HEK293 (cell line): Measurements from ENCODE around the gene HOXD10.

Experiments used
- GLI4 ChIP-seq: fragments of 450-650 bp; formaldehyde crosslinking; IDR thresholded peaks from 2 replicates; pipeline ENCODE4 v1.5.1; 2016; ENCODE audit warnings: missing biosample characterization, missing genetic modification characterization
- INSM2 ChIP-seq: fragments of 450-650 bp; formaldehyde crosslinking; IDR thresholded peaks from 2 replicates; pipeline ENCODE4 v1.5.1; 2016; ENCODE audit warnings: missing biosample characterization, missing genetic modification characterization
- KLF8 ChIP-seq: fragments of 450-650 bp; formaldehyde crosslinking; IDR thresholded peaks from 2 replicates; pipeline ENCODE4 v1.5.1; 2016; ENCODE audit warnings: missing biosample characterization, missing genetic modification characterization
- KLF9 ChIP-seq: fragments of 450-650 bp; formaldehyde crosslinking; IDR thresholded peaks from 2 replicates; pipeline ENCODE4 v1.5.1; 2016; ENCODE audit warnings: missing biosample characterization, missing genetic modification characterization, low read depth
- OSR2 ChIP-seq: fragments of 450-650 bp; formaldehyde crosslinking; IDR thresholded peaks from 2 replicates; pipeline ENCODE4 v1.5.1; 2016; ENCODE audit warnings: missing biosample characterization, missing genetic modification characterization
- PRDM2 ChIP-seq: fragments of 450-650 bp; formaldehyde crosslinking; IDR thresholded peaks from 2 replicates; pipeline ENCODE4 v1.5.1; 2016; ENCODE audit warnings: missing biosample characterization, missing genetic modification characterization, borderline replicate concordance
- SETDB1 ChIP-seq: IDR thresholded peaks from one replicate; pipeline ENCODE4 v1.6.1; 2017; ENCODE audit warnings: mild to moderate bottlenecking, low read length, moderate library complexity, mixed read lengths; ENCODE audit not compliant: insufficient read length
- SP2 ChIP-seq: fragments of 450-650 bp; formaldehyde crosslinking; IDR thresholded peaks from 2 replicates; pipeline ENCODE4 v1.5.1; 2016; ENCODE audit warnings: missing biosample characterization, missing genetic modification characterization
- TRIM28 ChIP-seq: IDR thresholded peaks from 2 replicates; pipeline ENCODE4 v1.6.1; 2011; ENCODE audit warnings: low read length, control low read depth, borderline replicate concordance
- YY1 ChIP-seq: fragments of 450-650 bp; formaldehyde crosslinking; IDR thresholded peaks from 2 replicates; pipeline ENCODE4 v1.5.1; 2018; ENCODE audit warnings: missing biosample characterization, missing genetic modification characterization
- YY2 ChIP-seq: fragments of 450-650 bp; formaldehyde crosslinking; IDR thresholded peaks from 2 replicates; pipeline ENCODE4 v1.5.1; 2016; ENCODE audit warnings: missing biosample characterization, missing genetic modification characterization
- ZBTB20 ChIP-seq: fragments of 450-650 bp; formaldehyde crosslinking; IDR thresholded peaks from 2 replicates; pipeline ENCODE4 v1.5.1; 2016; ENCODE audit warnings: missing biosample characterization, missing genetic modification characterization
- ZNF133 ChIP-seq: fragments of 450-650 bp; formaldehyde crosslinking; IDR thresholded peaks from 2 replicates; pipeline ENCODE4 v1.5.1; 2016; ENCODE audit warnings: missing biosample characterization, missing genetic modification characterization
- ZNF140 ChIP-seq: fragments of 450-650 bp; formaldehyde crosslinking; IDR thresholded peaks from 2 replicates; pipeline ENCODE4 v1.5.1; 2016; ENCODE audit warnings: missing biosample characterization, missing genetic modification characterization
- ZNF148 ChIP-seq: fragments of 450-650 bp; formaldehyde crosslinking; IDR thresholded peaks from 2 replicates; pipeline ENCODE4 v1.5.0; 2017; ENCODE audit warnings: missing biosample characterization, missing genetic modification characterization, borderline replicate concordance
- ZNF324 ChIP-seq: fragments of 450-650 bp; formaldehyde crosslinking; IDR thresholded peaks from 2 replicates; pipeline ENCODE4 v1.5.1; 2016; ENCODE audit warnings: missing biosample characterization, missing genetic modification characterization
- ZNF391 ChIP-seq: fragments of 450-650 bp; formaldehyde crosslinking; IDR thresholded peaks from 2 replicates; pipeline ENCODE4 v1.5.1; 2016; ENCODE audit warnings: low read depth, missing biosample characterization, missing genetic modification characterization, borderline replicate concordance
- ZNF394 ChIP-seq: fragments of 450-650 bp; formaldehyde crosslinking; IDR thresholded peaks from 2 replicates; pipeline ENCODE4 v1.5.1; 2016; ENCODE audit warnings: missing biosample characterization, missing genetic modification characterization, mild to moderate bottlenecking, moderate library complexity, borderline replicate concordance
- ZNF398 ChIP-seq: fragments of 450-650 bp; formaldehyde crosslinking; IDR thresholded peaks from 2 replicates; pipeline ENCODE4 v1.5.1; 2017; ENCODE audit warnings: missing biosample characterization, missing genetic modification characterization
- ZNF549 ChIP-seq: fragments of 450-650 bp; IDR thresholded peaks from 2 replicates; pipeline ENCODE4 v1.5.1; 2018; ENCODE audit warnings: missing biosample characterization, missing genetic modification characterization, mild to moderate bottlenecking, inconsistent platforms, moderate library complexity
- ZNF610 ChIP-seq: fragments of 450-650 bp; formaldehyde crosslinking; IDR thresholded peaks from 2 replicates; pipeline ENCODE4 v1.5.1; 2016; ENCODE audit warnings: missing biosample characterization, missing genetic modification characterization, borderline replicate concordance
- ZNF677 ChIP-seq: fragments of 450-650 bp; IDR thresholded peaks from 2 replicates; pipeline ENCODE4 v1.5.0; 2018; ENCODE audit warnings: missing biosample characterization, mild to moderate bottlenecking, missing genetic modification characterization, moderate library complexity
- ZNF704 ChIP-seq: fragments of 450-650 bp; formaldehyde crosslinking; IDR thresholded peaks from 2 replicates; pipeline ENCODE4 v1.5.1; 2016; ENCODE audit warnings: missing biosample characterization, missing genetic modification characterization
- ZNF768 ChIP-seq: fragments of 450-650 bp; formaldehyde crosslinking; IDR thresholded peaks from 2 replicates; pipeline ENCODE4 v1.5.1; 2018; ENCODE audit warnings: missing biosample characterization, mild to moderate bottlenecking, missing genetic modification characterization
- ZNF791 ChIP-seq: fragments of 450-650 bp; formaldehyde crosslinking; IDR thresholded peaks from 2 replicates; pipeline ENCODE4 v1.5.1; 2016; ENCODE audit warnings: missing biosample characterization, missing genetic modification characterization
- ZNF830 ChIP-seq: fragments of 450-650 bp; IDR thresholded peaks from 2 replicates; pipeline ENCODE4 v1.5.0; 2018; ENCODE audit warnings: missing biosample characterization, missing genetic modification characterization, low read depth, mild to moderate bottlenecking, moderate library complexity
- ZSCAN16 ChIP-seq: fragments of 450-650 bp; formaldehyde crosslinking; IDR thresholded peaks from 2 replicates; pipeline ENCODE4 v1.5.1; 2016; ENCODE audit warnings: missing biosample characterization, missing genetic modification characterization

The HOXD10 gene

GRCh38 chr2:176104316-176105077 is 12.1 kb upstream of the HOXD10 start (continued):
- TF ChIP-seq PRDM2 (tag by site-specific recombination) (no peak), ZNF791 (tag by site-specific recombination) (no peak), ZNF398 (no peak), ZNF394 (no peak; the same call in none of the 2 replicates), TRIM28 (no peak), SP2 (tag by site-specific recombination) (no peak), ZNF324 (tag by site-specific recombination) (no peak), ZNF768 (tag by site-specific recombination) (no peak), YY1 (tag by site-specific recombination) (peak; percentile 77), YY2 (no peak), ZBTB20 (tag by site-specific recombination) (peak; percentile 31; the same call in 1 of the 2 replicates), KLF9 (tag by site-specific recombination) (no peak), ZNF677 (tag by site-specific recombination) (no peak), ZNF704 (tag by site-specific recombination) (no peak), SETDB1 (no peak), ZNF391 (tag by site-specific recombination) (no peak), ZSCAN16 (tag by site-specific recombination) (no peak; the same call in 1 of the 2 replicates), KLF8 (tag by site-specific recombination) (no peak; the same call in none of the 2 replicates), INSM2 (no peak), ZNF610 (no peak; the same call in 1 of the 2 replicates), ZNF140 (tag by site-specific recombination) (no peak), ZNF549 (no peak), ZNF148 (tag by site-specific recombination) (no peak), ZNF133 (no peak), GLI4 (tag by site-specific recombination) (no peak), OSR2 (tag by site-specific recombination) (no peak), ZNF830 (tag by site-specific recombination) (no peak)
